Loucy (cell line): ENCODE results near the gene PPM1N.

ENCODE experiments used
- CTCF ChIP-seq: fragments of 200-600 bp; sonication (generic); conservative IDR thresholded peaks from 2 replicates; pipeline ENCODE4 v1.5.1; 2014; ENCODE audit warnings: mild to moderate bottlenecking, antibody characterized with exemption, low read length
- EZH2phosphoT487 ChIP-seq: fragments of 200-600 bp; IDR thresholded peaks from 2 replicates; pipeline ENCODE4 v1.6.1; 2018; ENCODE audit warnings: antibody characterized with exemption, mild to moderate bottlenecking, moderate library complexity, borderline replicate concordance

GRCh38 chr19:45506246-45506988 is 8.2 kb downstream of the PPM1N start:
- TF ChIP-seq CTCF: peak; percentile 72
- TF ChIP-seq EZH2phosphoT487: no peak
